ENCODE measurements around the gene TMBIM4.
"Not testable (repeated sequence)": the region's sequence is repeated elsewhere in the genome, so short reads cannot be mapped to it uniquely, and the experiment has no call there.

TMBIM4 gene

DNA sequence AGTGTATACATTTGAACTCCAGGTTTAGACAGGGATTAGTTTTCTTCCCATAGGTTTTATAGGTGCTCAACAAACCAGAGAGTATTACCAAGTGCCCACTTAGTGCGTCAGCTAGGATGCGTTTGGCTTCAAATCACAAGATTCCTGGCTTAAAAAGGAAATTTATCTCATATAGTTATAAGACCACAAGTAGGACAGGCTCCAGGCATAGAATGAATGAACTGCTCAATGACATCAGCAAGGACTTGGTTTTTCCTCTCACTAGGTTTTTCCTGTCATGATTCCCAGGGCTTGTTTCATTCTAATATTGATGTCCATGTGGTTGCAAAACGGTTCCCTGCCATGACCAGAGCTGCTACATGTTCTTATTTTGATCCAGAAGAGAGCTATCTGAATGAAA lies 13.2 kb upstream of the TMBIM4 start:
- no peak for DNase-seq

DNA sequence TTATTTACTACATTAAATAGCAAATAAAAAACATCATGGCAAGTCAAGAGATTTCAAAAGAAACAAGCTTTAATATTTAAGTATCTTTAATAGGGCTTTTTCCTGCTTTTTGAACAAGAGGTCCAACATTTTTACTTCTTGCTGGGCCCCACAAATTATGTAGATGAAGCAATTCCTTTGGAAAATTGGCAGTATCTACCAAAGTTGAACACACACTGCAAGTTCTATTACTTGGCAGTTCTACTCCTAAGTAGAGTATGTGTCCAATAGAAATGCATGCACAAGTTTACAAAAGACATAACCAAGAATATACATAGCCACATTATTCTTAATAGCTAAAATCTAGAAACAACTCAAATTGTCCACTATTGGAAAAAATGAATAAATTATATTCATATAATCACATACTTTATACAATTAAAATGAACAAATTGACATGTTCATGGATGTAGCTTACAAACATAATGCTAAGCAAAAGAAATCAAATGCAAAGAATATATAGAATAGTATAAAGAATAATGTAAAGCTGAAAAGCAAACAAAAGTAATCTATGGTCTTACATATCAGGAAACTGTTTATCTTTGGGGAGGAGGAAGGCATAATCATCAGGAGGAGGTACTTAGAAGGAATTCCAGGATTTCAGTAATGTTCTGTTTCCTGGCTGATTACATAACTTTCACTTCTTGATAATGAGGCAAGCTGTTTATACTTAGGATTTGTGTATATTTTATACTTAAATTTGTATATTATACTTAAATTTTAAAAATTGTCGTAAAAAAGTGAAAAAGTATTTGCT lies 6.5 kb upstream of the TMBIM4 start:
- no peak for DNase-seq

DNA sequence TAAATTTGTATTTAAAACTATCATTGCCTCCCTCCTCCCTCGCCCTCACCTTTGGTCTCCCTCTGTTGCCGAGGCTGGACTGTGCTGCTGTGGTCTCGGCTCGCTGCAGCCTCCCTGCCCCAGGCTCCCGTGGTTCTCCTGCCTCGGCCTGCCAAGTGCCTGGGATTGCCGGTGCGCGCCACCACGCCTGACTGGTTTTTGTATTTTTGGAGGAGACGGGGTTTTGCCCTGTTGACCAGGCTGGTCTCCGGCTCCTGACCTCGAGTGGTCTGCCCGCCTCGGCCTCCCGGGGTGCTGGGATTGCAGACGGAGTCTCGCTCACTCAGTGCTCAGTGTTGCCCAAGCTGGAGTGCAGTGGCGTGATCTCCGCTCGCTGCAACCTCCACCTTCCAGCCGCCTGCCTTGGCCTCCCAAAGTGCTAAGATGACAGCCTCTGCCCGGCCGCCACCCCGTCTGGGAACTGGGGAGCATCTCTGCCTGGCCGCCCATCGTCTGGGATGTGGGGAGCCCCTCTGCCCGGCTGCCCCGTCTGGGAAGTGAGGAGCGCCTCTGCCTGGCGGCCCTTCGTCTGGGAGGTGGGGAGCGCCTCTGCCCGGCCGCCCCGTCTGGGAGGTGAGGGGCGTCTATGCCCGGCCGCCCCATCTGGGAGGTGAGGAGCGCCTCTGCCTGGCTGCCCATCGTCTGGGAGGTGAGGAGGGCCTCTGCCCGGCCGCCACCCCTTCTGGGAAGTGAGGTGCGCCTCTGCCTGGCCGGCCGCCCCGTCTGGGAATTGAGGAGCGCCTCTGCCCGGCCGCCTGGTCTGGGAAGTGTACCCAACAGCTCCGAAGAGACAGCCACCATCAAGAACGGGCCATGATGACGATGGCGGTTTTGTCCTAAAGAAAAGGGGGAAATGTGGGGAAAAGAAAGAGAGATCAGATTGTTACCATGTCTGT lies 4.9 kb upstream of the TMBIM4 start:
- not testable (repeated sequence) for DNase-seq

DNA sequence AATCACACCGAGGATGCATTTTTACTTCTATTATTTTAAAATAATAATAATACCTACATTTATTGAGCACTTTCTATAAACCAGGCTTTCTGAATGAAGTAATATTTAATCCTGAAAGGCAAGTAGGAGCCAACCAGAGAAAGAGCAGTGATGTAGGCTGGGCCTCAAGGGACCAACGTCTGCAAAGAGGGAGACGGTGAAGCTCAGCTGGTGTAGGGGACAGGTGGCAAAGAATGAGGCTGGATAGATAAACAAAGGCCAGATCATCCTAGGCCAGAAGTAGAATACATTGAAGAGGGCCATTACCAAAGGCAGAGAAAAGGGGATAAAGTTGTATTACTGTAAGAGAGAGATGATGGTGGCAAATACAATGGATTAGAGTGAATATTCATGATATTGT lies 810 bp upstream of the TMBIM4 start:
- no peak for DNase-seq

GRCh38 chr12:66168410-66168809 lies 1.4 kb downstream of the TMBIM4 start:
- DNase-seq, result no peak

GRCh38 chr12:66166561-66166960 lies 3.2 kb downstream of the TMBIM4 start:
- DNase-seq, result no peak

DNA sequence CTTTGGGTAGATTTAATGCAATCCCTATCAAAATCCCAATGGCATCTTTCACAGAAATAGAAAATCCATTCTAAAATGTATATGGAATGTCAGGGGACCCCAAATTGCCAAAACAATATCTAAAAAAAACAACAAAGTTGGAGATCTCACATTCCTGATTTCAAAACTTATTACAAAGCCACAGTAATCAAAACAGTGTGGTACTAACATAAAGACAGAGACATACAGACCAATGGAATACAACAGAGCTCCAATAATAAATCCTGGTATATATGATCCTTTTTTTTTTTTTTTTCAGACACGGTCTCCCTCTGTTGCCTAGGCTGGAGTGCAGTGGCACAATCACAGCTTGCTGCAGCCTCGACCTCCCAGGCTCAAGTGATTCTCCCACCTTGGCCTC lies 4.7 kb downstream of the TMBIM4 start:
- no peak for DNase-seq

DNA sequence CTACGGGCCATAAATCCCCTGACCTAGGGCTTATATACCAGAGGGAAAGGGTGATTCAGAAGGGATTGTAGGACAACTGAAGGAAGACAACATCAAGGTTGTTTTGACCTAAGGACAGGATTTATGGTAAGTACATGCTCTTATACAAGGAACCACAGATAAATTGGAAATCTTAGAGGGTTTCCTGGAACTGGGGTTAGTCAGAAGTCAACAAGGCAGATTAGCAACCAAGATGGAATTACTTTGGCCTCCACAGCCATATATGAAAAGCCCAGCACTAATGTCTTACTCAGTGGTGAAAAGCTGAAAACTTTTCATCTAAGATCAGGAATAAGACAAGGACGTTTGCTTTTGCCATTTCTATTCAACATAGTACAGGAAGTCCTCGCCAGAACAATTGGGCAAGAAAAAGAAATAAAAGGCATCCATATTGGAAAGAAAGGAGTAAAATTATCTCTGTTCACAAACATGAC lies 5.4 kb downstream of the TMBIM4 start:
- DNase-seq, result no peak

DNA sequence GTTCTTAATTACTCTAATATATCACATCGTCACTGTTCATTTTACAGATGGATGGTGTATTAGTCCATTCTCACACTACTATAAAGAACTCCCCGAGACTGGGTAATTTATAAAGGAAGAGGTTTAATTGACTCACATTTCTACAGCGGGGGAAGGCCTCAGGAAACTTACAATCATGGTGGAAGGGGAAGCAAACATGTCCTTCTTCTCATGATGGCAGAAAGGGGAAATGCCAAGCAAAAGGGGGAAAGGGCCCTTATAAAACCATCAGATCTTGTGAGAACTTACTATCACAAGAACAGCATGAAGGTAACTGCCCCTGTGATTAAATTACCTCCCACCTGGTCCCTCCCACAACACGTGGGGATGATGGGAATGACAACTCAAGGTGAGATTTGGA lies 6.5 kb downstream of the TMBIM4 start:
- no peak for DNase-seq

DNA sequence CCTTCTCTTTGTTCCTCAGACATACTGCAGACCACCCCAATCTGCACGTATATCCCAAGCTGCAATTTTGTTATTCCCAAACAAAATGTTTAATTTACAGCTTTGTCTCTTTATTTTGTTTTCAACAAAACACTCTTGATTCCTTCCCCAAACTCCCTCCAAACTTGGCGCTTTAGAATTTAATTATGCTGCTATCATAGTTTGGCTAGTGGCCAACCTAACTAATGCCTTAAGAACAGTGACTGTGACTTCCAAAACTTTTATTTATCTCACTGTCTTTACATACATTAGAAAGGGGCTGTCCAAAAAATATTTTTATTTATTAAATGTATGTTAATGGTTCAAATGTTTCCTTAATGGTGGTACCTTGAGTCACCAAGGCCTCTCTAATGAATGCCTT lies 7.1 kb downstream of the TMBIM4 start:
- DNase-seq, result no peak

GRCh38 chr12:66160704-66161103 lies 9.1 kb downstream of the TMBIM4 start:
- DNase-seq, result no peak

DNA sequence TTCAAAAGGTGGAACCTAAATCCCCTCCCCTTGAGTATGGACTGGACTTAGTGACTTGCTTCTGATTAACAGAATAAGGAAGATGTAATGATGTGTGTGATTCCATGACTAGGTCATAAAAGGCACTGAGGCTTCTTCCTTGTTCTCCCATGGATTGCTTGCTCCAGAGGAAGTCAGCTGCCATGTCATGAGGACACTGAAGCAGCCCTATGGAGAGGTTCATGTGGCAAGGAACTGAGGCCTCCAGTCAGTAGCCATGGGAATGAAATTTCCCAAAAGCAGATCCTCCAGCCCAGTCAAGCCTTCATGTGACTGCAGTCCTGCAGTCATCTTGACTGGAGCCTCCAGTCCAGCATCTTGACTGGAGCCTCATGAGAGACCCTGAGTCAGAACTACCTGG lies 10.7 kb downstream of the TMBIM4 start:
- no peak for DNase-seq

DNA sequence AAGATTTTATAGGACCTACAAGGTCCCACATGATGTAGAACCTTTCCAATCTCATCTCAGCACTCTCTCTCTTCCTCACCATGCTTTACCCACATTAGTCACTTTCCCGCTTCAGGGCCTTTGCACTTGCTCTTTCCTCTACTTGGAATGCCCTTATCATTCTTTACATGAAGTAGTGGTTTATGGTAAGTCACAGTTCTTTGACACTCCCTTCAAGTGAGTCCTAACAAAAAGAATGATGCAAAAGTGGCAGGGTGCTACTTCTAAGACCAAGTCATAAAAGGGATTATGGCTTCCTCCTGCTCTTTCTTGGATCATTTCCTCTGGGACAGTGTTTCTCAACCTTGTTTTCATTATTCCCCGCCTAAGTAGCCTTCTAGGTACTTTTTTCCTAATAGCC lies 13.1 kb downstream of the TMBIM4 start:
- DNase-seq, result no peak

- no peak for DNase-seq
Observed at GRCh38 chr12:66154776-66155175, 15.0 kb downstream of the TMBIM4 start.

DNA sequence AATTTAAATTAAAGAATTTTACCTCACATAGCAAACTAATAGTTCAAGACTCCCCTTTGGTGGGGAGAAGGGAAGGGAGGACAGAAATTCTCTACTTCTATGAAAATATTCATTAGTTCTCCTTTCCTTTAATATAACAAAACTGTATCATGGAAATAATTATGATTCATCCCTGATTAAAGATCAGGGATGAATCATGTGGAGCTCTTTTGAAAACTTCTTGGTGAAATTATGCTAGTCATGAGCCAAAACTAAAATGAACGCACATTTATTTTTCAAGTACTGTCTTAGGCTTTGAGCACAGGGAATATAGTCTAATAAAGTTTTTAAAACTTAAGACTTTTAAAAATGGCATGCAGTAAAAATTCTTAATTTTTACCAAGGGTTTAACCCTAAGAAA lies 17.1 kb downstream of the TMBIM4 start:
- no peak for DNase-seq

DNA sequence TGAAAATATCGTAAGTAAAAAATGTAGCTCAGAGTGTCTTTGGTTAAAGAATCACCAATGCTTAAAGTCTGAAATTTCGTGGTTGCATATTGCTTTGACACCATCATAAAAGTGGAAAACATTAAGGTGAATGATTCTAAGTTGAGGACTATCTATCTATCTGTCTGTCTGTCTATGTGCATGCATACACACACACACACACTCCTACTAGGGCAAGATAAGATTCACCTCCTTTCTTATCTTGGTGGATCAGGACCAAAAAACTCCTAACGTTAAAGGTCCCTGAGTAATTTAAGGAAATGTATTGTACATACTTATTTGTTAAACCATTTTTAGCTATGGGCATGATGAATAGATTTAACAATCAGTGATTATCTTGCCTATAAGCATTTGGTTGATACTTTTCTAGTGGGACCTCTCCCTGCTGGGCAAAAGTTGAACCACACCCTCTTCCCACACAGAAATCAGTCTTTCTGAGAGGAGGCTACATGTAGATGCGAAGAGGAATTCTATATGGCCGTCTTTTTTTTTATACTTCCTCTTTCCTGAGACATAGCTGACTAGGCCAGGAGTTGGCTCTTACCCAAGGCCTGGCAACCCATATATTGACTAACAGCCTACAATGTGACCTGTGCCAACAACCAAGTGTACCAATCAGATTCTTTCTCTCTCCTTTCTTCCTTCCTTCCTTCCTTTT lies 19.9 kb downstream of the TMBIM4 start:
- no peak for DNase-seq

GRCh38 chr12:66144791-66145754 lies 24.7 kb downstream of the TMBIM4 start:
- no peak for DNase-seq

DNA sequence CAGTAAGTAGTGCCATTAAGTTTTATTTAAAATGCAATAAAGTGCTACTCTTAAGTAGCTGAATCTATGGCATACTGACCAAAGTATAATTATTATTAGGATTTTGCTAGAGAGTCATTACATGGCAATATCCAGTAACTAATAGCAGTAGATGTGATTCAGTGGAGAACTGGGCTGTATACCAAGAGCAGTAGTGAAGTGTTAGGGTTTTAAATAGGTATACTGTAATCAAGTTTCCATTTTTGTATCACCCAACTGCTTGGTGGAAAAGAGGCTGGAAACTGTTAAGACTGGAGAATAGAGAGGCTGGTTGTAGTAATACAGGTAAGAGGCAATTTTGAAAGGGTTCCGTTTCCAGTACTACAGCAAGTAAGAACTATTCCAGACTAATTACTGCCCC lies 25.9 kb downstream of the TMBIM4 start:
- DNase-seq, result no peak

DNA sequence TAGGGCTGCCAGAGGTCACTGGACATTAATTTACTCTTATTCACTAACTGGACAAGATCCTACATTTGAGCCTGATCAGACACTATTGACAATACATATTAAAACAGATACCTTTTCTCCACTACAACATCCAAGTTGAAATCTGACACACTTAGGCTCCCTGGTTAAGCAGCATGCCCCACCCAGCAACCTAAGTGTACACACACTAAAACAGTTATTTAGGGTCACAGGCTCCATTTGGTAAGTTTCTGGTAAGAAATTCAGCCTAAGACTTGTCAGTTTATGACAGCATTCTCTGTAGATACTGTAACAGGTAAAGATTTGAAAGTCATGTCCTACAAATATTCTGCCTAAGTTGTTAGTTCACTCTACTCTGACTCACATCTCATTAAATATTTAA lies 27.0 kb downstream of the TMBIM4 start:
- no peak for DNase-seq

GRCh38 chr12:66141299-66141698 lies 28.5 kb downstream of the TMBIM4 start:
- DNase-seq, result no peak

- no peak for DNase-seq
Observed at GRCh38 chr12:66140731-66141130, 29.1 kb downstream of the TMBIM4 start.

DNA sequence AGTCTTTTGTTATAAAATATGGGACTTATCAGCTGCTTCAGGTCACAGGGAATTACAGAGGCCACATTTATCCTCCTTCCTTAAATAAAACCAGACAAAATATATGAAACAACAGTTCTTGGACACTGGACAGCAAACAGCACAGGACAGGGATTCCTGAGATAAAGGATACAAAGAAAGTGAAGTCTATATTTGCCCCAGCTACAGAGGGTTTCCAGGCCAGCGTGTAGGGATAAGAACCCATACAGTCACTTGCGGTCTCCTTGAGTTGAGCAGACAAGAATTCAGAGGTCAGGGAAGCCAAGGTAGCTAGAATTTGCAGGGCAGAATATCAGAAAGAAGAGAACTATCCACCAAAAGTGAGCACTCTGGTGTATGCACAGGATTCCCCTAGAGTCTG lies 30.5 kb downstream of the TMBIM4 start:
- DNase-seq, result no peak
